GM18907 (cell line): ENCODE measurements around the gene SLC35A5.

Source experiments
- ATAC-seq: cut with Tn5 transposase; IDR thresholded peaks from one replicate; pipeline ENCODE4 v1.9.1; 2021; ENCODE audit warnings: mild to moderate bottlenecking, moderate library complexity; ENCODE audit not compliant: unreplicated experiment

The SLC35A5 gene

GRCh38 chr3:112569265-112569664 is 7.4 kb downstream of the SLC35A5 start:
- no peak for ATAC-seq

GRCh38 chr3:112572701-112573100 is 10.9 kb downstream of the SLC35A5 start:
- no peak for ATAC-seq

GRCh38 chr3:112579232-112579631 is 17.4 kb downstream of the SLC35A5 start:
- ATAC-seq: no peak

- ATAC-seq: no peak
Measured at GRCh38 chr3:112579697-112580096, 17.9 kb downstream of the SLC35A5 start.

- ATAC-seq: no peak
Measured at GRCh38 chr3:112582244-112582874, 20.5 kb downstream of the SLC35A5 start.

- ATAC-seq: no peak
Measured at GRCh38 chr3:112583105-112583504, 21.3 kb downstream of the SLC35A5 start.

- no peak for ATAC-seq
Measured at GRCh38 chr3:112585782-112586181, 23.9 kb downstream of the SLC35A5 start.

- ATAC-seq: no peak
Measured at GRCh38 chr3:112587336-112587735, 25.5 kb downstream of the SLC35A5 start.

GRCh38 chr3:112593258-112593657 is 31.4 kb downstream of the SLC35A5 start:
- no peak for ATAC-seq

- ATAC-seq: no peak
Measured at GRCh38 chr3:112594856-112595255, 33.0 kb downstream of the SLC35A5 start.

- no peak for ATAC-seq
Measured at GRCh38 chr3:112597945-112598344, 36.1 kb downstream of the SLC35A5 start.

GRCh38 chr3:112598731-112599130 is 36.9 kb downstream of the SLC35A5 start:
- ATAC-seq: no peak

GRCh38 chr3:112602217-112602838 is 40.5 kb downstream of the SLC35A5 start:
- ATAC-seq: peak; percentile 86

GRCh38 chr3:112604536-112604935 is 42.7 kb downstream of the SLC35A5 start:
- ATAC-seq: no peak

GRCh38 chr3:112605285-112605684 is 43.4 kb downstream of the SLC35A5 start:
- no peak for ATAC-seq

- ATAC-seq: no peak
Measured at GRCh38 chr3:112606098-112606497, 44.3 kb downstream of the SLC35A5 start.

GRCh38 chr3:112607863-112608262 is 46.0 kb downstream of the SLC35A5 start:
- ATAC-seq: no peak

GRCh38 chr3:112610121-112610520 is 48.3 kb downstream of the SLC35A5 start:
- no peak for ATAC-seq

- no peak for ATAC-seq
Measured at GRCh38 chr3:112611752-112612515, 50.1 kb downstream of the SLC35A5 start.

- no peak for ATAC-seq
Measured at GRCh38 chr3:112615989-112616731, 54.3 kb downstream of the SLC35A5 start.

GRCh38 chr3:112617285-112617684 is 55.4 kb downstream of the SLC35A5 start:
- no peak for ATAC-seq
